Mesendoderm (in vitro differentiated cells): ENCODE measurements around the gene STIMATE.

Experiments used
- DNase-seq: peaks from one replicate; pipeline ENCODE4 v3.0.0; 2013
- H2AK5ac ChIP-seq: 2 replicates; pipeline ENCODE4 v1.6.1; 2013; ENCODE audit warnings: low read length, inconsistent platforms
- H2BK120ac ChIP-seq: 2 replicates; pipeline ENCODE4 v1.6.1; 2013; ENCODE audit warnings: low read depth, mild to moderate bottlenecking, low read length, moderate library complexity, mixed read lengths
- H2BK15ac ChIP-seq: replicated peaks from 2 replicates; pipeline ENCODE4 v1.6.1; 2013; ENCODE audit warnings: low read depth, mild to moderate bottlenecking, moderate library complexity
- H2BK5ac ChIP-seq: 2 replicates; pipeline ENCODE4 v1.6.1; 2013; ENCODE audit warnings: low read length, inconsistent platforms
- H3K18ac ChIP-seq: 2 replicates; pipeline ENCODE4 v1.6.1; 2013; ENCODE audit warnings: mild to moderate bottlenecking, low read length, mixed read lengths
- H3K23ac ChIP-seq: one replicate; pipeline ENCODE4 v1.6.1; 2013; ENCODE audit warnings: low read length
- H3K27ac ChIP-seq: 2 replicates; pipeline ENCODE4 v1.5.1; 2013; ENCODE audit warnings: low read depth, mild to moderate bottlenecking, inconsistent platforms, low read length, moderate library complexity
- H3K27me3 ChIP-seq: 2 replicates; pipeline ENCODE4 v1.6.1; 2013; ENCODE audit warnings: low read length, control low read depth, mild to moderate bottlenecking, inconsistent platforms; ENCODE audit not compliant: insufficient read depth, poor library complexity
- H3K36me3 ChIP-seq: 2 replicates; pipeline ENCODE4 v1.6.1; 2013; ENCODE audit warnings: low read length, inconsistent platforms; ENCODE audit not compliant: control insufficient read depth, insufficient read depth
- H3K4ac ChIP-seq: one replicate; pipeline ENCODE4 v1.6.1; 2013; ENCODE audit warnings: low read depth, mild to moderate bottlenecking, low read length, moderate library complexity
- H3K4me1 ChIP-seq: 2 replicates; pipeline ENCODE4 v1.6.1; 2013; ENCODE audit warnings: low read depth, low read length, inconsistent platforms; ENCODE audit not compliant: control insufficient read depth
- H3K4me2 ChIP-seq: 2 replicates; pipeline ENCODE4 v1.6.1; 2013; ENCODE audit warnings: low read length
- H3K4me3 ChIP-seq: 2 replicates; pipeline ENCODE4 v1.5.1; 2013; ENCODE audit warnings: mild to moderate bottlenecking, low read length
- H3K56ac ChIP-seq: one replicate; pipeline ENCODE4 v1.6.1; 2013; ENCODE audit warnings: low read length
- H3K79me1 ChIP-seq: 2 replicates; pipeline ENCODE4 v1.6.1; 2013; ENCODE audit warnings: low read length, inconsistent platforms
- H3K79me2 ChIP-seq: 2 replicates; pipeline ENCODE4 v1.6.1; 2013; ENCODE audit warnings: mild to moderate bottlenecking, low read length; ENCODE audit not compliant: control insufficient read depth, insufficient read depth
- H3K9ac ChIP-seq: 2 replicates; pipeline ENCODE4 v1.6.1; 2013; ENCODE audit warnings: low read length, inconsistent platforms
- H4K5ac ChIP-seq: one replicate; pipeline ENCODE4 v1.6.1; 2013; ENCODE audit warnings: low read length
- H4K8ac ChIP-seq: one replicate; pipeline ENCODE4 v1.6.1; 2013; ENCODE audit warnings: low read depth, mild to moderate bottlenecking, control low read depth, low read length, moderate library complexity
- WGBS: extraction: QIAGEN DNeasy Blood & Tissue Kit; methylation state at CpG from one replicate; pipeline ENCODE4 v1.1.7; 2013; ENCODE audit warnings: low lambda C conversion rate, missing lambda C conversion rate; ENCODE audit not compliant: insufficient coverage; ENCODE audit errors: extremely low coverage; 5-methylcytosine and 5-hydroxymethylcytosine counted together

STIMATE gene

GRCh38 chr3:52810923-52811322 is 86.4 kb downstream of the STIMATE start:
- Histone ChIP-seq H3K36me3 (no peaks in the 10 kb centered on the region), H3K27me3 (no peaks in the 10 kb centered on the region), H3K4me3 (no peak overlapping the region), H3K79me1 (no peaks in the 10 kb centered on the region), H3K56ac (no peak overlapping the region), H3K18ac (no peak overlapping the region), H2BK15ac (no peak overlapping the region), H2BK120ac (no peak overlapping the region), H3K4me1 (no peaks in the 10 kb centered on the region), H2BK5ac (no peak overlapping the region), H3K27ac (no peak overlapping the region), H3K79me2 (no peaks in the 10 kb centered on the region), H4K8ac (no peak overlapping the region), H3K23ac (no peak overlapping the region), H3K9ac (no peak overlapping the region), H3K4me2 (no peak overlapping the region), H3K4ac (no peak overlapping the region), H2AK5ac (no peak overlapping the region), H4K5ac (no peak overlapping the region)
- DNase-seq, result no peak
- WGBS, result no CpG with 5 or more reads among the region's 11 CpGs

- no peak overlapping the region for H3K27ac ChIP-seq
- WGBS, result no CpG with 5 or more reads among the region's 7 CpGs
- no peak overlapping the region for H2BK120ac ChIP-seq
- no peak overlapping the region for H2BK15ac ChIP-seq
- H4K5ac ChIP-seq, result no peak overlapping the region
- H3K27me3 ChIP-seq, result no peaks in the 10 kb centered on the region
- no peak overlapping the region for H3K18ac ChIP-seq
- no peak overlapping the region for H3K23ac ChIP-seq
- no peak overlapping the region for H2AK5ac ChIP-seq
- no peak overlapping the region for H3K4ac ChIP-seq
- H3K9ac ChIP-seq, result no peak overlapping the region
- no peaks in the 10 kb centered on the region for H3K4me1 ChIP-seq
- H3K36me3 ChIP-seq, result no peaks in the 10 kb centered on the region
- H3K79me2 ChIP-seq, result no peaks in the 10 kb centered on the region
- no peaks in the 10 kb centered on the region for H3K79me1 ChIP-seq
- no peak overlapping the region for H3K4me2 ChIP-seq
- H3K56ac ChIP-seq, result no peak overlapping the region
- H3K4me3 ChIP-seq, result no peak overlapping the region
- no peak for DNase-seq
- H4K8ac ChIP-seq, result no peak overlapping the region
- no peak overlapping the region for H2BK5ac ChIP-seq
These were observed 87.5 kb downstream of the STIMATE start for GRCh38 chr3:52809662-52810377.

GRCh38 chr3:52809149-52809548 is 88.2 kb downstream of the STIMATE start:
- H3K4me3 ChIP-seq, result no peak overlapping the region
- no peak overlapping the region for H3K18ac ChIP-seq
- H2BK5ac ChIP-seq, result no peak overlapping the region
- H3K79me1 ChIP-seq, result no peaks in the 10 kb centered on the region
- H3K4me2 ChIP-seq, result no peak overlapping the region
- H3K27me3 ChIP-seq, result no peaks in the 10 kb centered on the region
- no peak for DNase-seq
- no peaks in the 10 kb centered on the region for H3K4me1 ChIP-seq
- no peak overlapping the region for H3K4ac ChIP-seq
- no peak overlapping the region for H3K56ac ChIP-seq
- H3K9ac ChIP-seq, result no peak overlapping the region
- no peaks in the 10 kb centered on the region for H3K79me2 ChIP-seq
- no peak overlapping the region for H2BK120ac ChIP-seq
- WGBS, result 100% methylated on average over 1 of the region's 2 CpGs
- no peak overlapping the region for H4K8ac ChIP-seq
- H3K27ac ChIP-seq, result no peak overlapping the region
- H2BK15ac ChIP-seq, result no peak overlapping the region
- H3K36me3 ChIP-seq, result no peaks in the 10 kb centered on the region
- H4K5ac ChIP-seq, result no peak overlapping the region
- H3K23ac ChIP-seq, result no peak overlapping the region
- no peak overlapping the region for H2AK5ac ChIP-seq

GRCh38 chr3:52805270-52806039 is 91.9 kb downstream of the STIMATE start:
- WGBS, result no CpG with 5 or more reads among the region's 19 CpGs
- H3K27me3 ChIP-seq, result no peaks in the 10 kb centered on the region
- no peak overlapping the region for H2BK5ac ChIP-seq
- H3K79me1 ChIP-seq, result no peaks in the 10 kb centered on the region
- no peak overlapping the region for H3K4ac ChIP-seq
- H4K8ac ChIP-seq, result no peak overlapping the region
- H2BK120ac ChIP-seq, result no peak overlapping the region
- no peak overlapping the region for H3K4me3 ChIP-seq
- no peak overlapping the region for H3K4me2 ChIP-seq
- H3K79me2 ChIP-seq, result no peaks in the 10 kb centered on the region
- no peak overlapping the region for H3K27ac ChIP-seq
- DNase-seq, result no peak
- no peak overlapping the region for H3K23ac ChIP-seq
- H2AK5ac ChIP-seq, result no peak overlapping the region
- no peak overlapping the region for H2BK15ac ChIP-seq
- no peak overlapping the region for H4K5ac ChIP-seq
- H3K56ac ChIP-seq, result no peak overlapping the region
- no peak overlapping the region for H3K9ac ChIP-seq
- H3K36me3 ChIP-seq, result no peaks in the 10 kb centered on the region
- H3K18ac ChIP-seq, result no peak overlapping the region
- H3K4me1 ChIP-seq, result no peaks in the 10 kb centered on the region

GRCh38 chr3:52801839-52802238 is 95.5 kb downstream of the STIMATE start:
- Histone ChIP-seq H3K18ac (no peak overlapping the region), H2AK5ac (no peak overlapping the region), H2BK15ac (no peak overlapping the region), H3K27me3 (no peaks in the 10 kb centered on the region), H3K23ac (no peak overlapping the region), H2BK5ac (no peak overlapping the region), H3K4me3 (no peak overlapping the region), H3K4me1 (no peaks in the 10 kb centered on the region), H3K79me1 (no peaks in the 10 kb centered on the region), H3K79me2 (no peaks in the 10 kb centered on the region), H4K5ac (no peak overlapping the region), H3K4ac (no peak overlapping the region), H3K36me3 (no peaks in the 10 kb centered on the region), H3K56ac (no peak overlapping the region), H3K27ac (no peak overlapping the region), H2BK120ac (no peak overlapping the region), H4K8ac (no peak overlapping the region), H3K4me2 (no peak overlapping the region), H3K9ac (no peak overlapping the region)
- WGBS, result no CpG with 5 or more reads among the region's 5 CpGs
- DNase-seq, result no peak
